Skin of body (tissue), 2 donors: ENCODE results near the gene PKP1. TPM values are rescaled to one million over a fixed set of nuclear protein-coding genes. Genes with fewer than 3 reads are reported as not detected.

Experiments
- DNase-seq: peaks from one replicate; lab custom pipeline; 2025; lab: John Stamatoyannopoulos, UW
- total RNA-seq: library from RNA; depleted of rRNA; stranded (reverse); fragments of >200 nt; gene quantifications from one replicate; pipeline ENCODE4 v1.2.3, GENCODE V29; 2014

The PKP1 gene
- total RNA-seq, 1 donor from 2014 or later = 151 TPM

- DNase-seq = no peak
Observed at GRCh38 chr1:201307760-201308499, 24.6 kb downstream of the PKP1 start.

DNA sequence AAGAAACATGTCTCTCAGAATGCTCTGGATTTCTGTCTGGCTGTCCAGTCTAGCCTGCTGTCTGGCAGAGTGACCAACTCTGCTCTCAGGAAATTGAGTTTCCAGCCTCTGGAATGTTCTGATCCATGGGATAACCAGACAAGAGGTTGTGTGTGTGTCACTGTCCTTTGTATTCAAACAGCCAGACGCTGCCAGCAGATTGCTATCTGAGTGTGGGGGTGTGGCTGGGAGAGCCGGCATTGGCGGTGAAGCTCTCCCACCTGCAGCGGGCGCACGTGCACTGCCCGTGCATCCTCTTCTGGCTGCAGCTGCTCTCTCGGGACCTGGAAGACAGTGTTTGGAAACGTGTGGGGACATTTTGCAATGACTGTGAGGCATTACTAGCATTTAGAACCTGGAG lies 26.1 kb downstream of the PKP1 start:
- DNase-seq = peak; percentile 25

DNA sequence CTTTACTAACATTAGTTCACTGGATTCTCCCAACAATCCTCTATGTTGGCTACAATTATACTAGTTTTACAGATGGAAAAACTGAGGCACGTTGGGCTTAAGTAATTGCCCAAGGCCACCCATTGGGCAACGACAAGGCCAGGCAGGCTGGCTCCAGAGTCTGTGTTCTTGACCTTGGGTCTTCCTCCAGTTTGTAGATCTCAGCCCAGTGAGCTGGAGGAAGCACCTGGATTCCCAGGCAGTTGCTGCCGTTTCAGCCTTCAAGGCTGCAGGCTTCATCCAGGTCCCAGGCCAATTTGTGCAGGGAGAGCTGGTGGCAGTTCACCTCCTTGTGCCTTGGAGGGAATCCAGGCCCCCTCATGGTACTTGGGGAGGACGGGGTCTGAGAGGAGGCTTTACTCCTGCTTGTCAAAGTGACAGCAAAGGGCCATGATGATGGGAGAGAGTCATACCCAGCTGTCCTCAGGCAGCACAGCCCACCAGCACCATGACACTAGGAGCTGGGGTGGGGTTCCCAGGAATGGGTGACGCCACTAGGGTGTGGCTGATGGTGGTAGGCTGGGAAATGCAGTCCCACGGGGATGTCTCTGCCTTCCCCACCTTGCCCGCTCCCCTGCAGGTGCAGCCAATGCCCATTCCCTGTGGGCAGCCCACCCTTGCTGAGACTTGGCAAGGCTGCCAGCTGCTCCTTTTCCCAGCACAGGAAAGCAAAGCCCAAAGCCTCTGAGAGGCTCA lies 27.1 kb downstream of the PKP1 start:
- no peak for DNase-seq

DNA sequence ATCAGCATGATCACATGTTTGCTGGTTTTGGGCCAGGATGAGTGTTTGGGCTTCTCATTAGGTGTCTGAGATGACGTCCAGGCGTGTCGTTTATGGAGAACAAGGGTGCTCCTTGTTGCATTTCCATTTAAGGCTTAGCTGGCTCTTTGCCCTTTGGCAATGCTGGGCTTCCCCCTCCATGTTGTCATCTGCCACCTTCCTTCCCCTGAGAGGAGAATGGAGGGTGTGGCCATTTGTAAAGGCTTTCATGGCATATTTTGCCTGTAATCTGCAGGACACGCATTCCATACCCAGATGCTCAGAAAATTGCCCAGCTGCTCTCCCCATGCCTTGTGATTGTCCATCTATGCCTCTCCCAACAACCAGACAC lies 27.7 kb downstream of the PKP1 start:
- DNase-seq = peak; percentile 31

DNA sequence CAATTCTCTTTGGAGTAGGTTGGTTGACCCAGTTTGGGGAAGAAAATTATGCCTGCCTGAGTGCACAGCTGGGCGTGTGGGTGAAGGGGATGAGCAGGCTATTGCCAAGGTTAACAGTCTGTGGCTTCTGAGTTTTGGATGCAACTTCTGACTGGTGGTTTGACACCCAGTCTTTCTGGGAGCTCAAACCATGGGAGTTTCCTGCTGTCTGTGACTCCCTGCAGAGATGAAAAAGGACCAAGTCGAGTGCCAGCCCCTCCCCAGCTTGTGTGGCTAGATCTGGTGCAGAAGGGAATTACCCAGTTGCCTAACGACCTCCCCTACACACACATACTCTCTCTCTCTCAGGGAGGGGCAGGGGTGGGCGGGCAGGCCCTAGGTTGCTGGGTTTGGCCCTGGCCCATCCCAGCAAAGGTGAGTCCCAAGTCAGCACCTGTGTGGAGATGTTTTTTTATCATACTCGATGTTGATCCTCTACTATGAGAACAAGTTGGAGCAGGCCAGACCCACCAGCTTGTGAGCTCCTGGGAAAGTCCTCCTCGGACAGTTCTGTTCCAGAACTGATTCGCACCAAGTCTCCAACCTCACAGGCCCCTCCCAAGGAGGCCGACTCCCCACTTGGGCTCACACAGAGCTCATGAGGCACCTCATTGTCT lies 28.2 kb downstream of the PKP1 start:
- no peak for DNase-seq

GRCh38 chr1:201312298-201312697 lies 29.0 kb downstream of the PKP1 start:
- DNase-seq = no peak

- no peak for DNase-seq
Observed at GRCh38 chr1:201313086-201313485, 29.8 kb downstream of the PKP1 start.

DNA sequence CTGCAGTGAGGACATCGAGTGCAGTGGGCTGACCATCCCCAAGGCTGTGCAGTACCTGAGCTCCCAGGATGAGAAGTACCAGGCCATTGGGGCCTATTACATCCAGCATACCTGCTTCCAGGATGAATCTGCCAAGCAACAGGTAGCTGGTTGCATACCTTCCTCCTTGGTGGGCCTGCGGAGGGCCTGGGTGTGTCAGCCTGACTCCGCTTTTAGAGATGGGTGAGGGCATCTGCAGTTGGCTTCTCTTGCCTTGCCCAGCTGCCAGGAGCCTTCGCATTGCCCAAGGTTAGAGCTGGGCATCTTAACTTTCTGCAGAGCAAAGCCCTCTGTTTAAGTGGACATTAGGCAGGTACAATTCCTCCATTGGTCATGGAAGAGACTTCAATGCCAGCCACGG lies 33.2 kb downstream of the PKP1 start:
- no peak for DNase-seq

- DNase-seq = no peak
Observed at GRCh38 chr1:201317551-201317950, 34.2 kb downstream of the PKP1 start.

GRCh38 chr1:201318504-201319340 lies 35.4 kb downstream of the PKP1 start:
- no peak for DNase-seq

- no peak for DNase-seq
Observed at GRCh38 chr1:201319631-201320030, 36.3 kb downstream of the PKP1 start.

DNA sequence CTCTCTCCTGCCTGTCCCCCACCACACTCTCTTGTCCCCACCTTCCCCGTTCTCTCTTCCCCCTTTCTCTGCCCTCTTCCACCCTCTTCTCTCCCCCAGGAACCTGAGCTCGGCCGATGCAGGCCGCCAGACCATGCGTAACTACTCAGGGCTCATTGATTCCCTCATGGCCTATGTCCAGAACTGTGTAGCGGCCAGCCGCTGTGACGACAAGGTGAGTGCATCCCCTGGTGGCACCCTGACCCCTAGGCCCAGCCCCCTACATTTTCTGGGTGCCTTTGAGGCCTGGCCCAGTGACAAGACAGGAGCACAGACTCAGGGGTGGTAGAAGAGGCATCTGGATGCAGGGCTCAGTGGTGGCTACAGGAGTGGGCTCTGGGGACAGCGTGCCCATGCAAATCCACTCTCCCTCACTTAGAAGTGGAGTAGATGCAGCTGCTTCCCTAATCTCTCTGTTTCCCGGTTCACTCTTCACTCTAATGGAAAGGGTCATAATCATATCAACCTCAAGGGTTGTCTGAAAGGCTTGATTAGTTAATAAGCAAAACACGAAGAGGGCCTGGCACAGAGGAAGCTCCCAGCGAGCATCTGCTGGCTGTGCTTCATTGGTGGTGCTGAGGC lies 37.0 kb downstream of the PKP1 start:
- no peak for DNase-seq

DNA sequence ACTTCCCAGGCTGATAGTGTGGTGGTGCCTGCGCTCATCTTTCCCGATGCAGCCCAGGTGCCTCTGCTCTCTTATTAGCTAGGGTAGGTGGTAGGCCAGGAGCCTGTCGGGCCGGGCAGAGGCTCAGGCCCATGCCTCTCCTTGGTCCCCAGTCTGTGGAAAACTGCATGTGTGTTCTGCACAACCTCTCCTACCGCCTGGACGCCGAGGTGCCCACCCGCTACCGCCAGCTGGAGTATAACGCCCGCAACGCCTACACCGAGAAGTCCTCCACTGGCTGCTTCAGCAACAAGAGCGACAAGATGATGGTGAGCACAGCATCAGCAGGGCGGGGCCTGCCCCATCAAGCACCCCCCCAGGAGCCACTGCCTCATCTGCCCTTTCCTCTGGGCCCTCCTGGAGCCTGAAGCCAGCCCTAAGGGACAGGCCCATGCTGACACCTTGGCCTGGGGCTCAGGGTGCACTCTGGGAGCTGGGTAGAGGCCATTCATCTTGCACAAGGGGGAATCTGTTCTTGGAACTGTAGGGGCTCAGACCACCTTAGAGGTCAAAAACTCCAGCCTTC lies 38.6 kb downstream of the PKP1 start:
- no peak for DNase-seq

- DNase-seq = no peak
Observed at GRCh38 chr1:201322653-201323510, 39.6 kb downstream of the PKP1 start.

GRCh38 chr1:201324306-201324705 lies 41.0 kb downstream of the PKP1 start:
- DNase-seq = no peak

DNA sequence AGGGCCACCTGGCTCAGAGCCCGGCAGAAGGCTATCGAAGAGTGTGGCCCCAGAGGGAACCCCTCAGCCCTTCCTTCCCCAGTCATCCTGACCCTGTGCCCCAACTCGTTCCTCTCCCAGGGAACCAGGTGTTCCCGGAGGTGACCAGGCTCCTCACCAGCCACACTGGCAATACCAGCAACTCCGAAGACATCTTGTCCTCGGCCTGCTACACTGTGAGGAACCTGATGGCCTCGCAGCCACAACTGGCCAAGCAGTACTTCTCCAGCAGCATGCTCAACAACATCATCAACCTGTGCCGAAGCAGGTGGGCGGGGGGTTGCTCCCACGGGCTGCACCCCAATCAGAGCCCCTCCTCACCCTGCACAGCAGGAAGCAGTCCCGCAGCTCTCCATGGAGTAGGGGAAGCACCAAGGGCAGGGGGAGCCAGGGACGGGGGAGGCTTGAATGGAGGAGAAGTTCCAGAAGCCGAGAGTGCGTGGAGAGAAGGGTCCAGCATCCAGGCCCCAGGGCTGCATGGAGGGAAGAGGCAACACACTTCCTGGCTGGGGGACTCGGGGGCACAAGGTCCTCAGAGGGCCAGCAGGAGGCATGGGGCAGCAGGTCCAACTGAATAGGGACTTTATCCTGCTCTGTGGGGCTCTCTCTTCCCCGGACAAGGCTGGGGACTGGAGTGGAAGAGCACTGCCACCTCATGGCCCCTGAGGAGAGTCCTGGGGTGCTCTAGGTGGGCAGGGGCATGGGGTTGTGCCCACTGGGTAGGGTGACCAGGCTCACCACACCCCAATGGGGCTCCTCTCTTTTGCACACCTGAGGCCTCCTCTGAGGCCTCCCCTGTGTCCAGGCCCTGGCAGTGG lies 41.7 kb downstream of the PKP1 start:
- DNase-seq = no peak

DNA sequence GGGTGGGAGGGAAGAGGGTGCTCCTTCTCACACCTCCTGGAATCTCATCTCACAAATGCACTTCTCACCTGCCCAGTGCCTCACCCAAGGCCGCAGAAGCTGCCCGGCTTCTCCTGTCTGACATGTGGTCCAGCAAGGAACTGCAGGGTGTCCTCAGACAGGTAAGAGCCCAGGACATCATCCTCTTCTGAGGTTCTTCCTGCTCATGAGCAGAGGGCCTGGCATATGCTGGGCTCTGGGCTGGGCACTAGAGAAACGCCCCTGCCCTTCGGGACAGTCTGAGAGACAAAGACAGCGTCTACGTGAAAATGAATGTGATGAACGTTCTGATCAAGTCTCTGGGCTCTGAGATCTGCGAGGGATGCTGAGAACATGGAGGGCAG lies 42.4 kb downstream of the PKP1 start:
- no peak for DNase-seq

GRCh38 chr1:201326710-201327109 lies 43.4 kb downstream of the PKP1 start:
- DNase-seq = no peak

GRCh38 chr1:201327687-201328240 lies 44.5 kb downstream of the PKP1 start:
- no peak for DNase-seq
